GM04504 (cell line): ENCODE results near the gene GALNT7.
A peak's percentile ranks its signal among the peaks of the same experiment; 100 is the strongest.

Experiments
- DNase-seq: peaks from one replicate; pipeline ENCODE4 v3.0.0-alpha.2; 2012; ENCODE audit warnings: low read depth

Gene GALNT7

DNA sequence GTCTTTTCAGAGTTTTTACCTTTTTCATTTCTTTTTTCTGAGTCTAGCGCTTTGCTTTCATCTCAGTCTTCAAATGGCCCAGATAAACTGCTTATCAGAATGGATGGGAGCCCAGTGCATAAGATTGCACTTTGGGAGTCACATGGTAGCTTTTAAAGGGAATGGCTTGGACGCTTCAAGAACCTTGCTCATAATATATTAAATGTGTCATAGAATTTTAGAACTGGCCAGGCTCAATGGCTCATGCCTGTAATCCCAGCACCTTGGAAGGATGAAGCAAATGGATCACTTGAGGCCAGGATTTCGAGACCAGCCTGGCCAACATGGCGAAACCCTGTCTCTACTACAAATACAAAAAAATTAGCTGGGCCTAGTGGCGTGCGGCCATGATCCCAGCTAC is 97.1 kb downstream of the GALNT7 start:
- DNase-seq: no peak

DNA sequence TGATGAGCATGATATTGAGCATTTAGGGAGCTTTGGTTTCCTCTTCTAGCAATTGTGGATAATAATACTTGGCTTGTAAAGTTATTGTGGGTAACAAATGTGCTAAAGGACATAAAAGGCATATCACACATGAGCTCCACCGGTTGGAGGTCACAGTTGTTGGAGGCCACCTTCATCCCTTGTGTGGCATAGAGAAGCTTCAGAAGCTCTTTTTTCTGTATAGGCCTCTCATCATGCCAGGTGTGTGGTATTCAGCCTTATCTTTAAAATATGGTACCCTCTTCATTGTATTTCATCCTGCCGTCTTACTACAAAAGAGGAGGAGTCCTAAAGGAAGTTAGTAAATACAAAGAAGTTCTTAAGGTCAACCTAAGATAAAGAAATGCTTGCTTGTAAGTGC is 99.1 kb downstream of the GALNT7 start:
- no peak for DNase-seq

DNA sequence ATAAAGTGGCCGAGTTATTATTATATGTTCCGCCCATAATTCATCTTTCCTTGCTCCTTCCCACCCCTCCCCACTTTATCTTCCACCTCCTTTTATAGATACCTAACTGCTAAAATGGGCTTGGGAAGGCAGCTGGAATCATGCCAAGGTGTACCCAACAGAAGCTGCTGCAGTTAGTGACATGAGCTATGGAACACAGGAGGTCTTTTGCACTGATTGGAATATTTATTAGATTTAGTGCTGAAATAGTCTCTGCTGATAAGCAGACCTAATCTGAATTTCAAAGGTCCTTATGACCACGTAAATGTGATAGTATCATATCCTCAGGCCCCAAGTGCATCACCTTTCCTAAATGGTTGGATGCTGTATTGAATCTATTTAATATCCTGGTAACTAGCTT is 100.7 kb downstream of the GALNT7 start:
- DNase-seq: no peak

DNA sequence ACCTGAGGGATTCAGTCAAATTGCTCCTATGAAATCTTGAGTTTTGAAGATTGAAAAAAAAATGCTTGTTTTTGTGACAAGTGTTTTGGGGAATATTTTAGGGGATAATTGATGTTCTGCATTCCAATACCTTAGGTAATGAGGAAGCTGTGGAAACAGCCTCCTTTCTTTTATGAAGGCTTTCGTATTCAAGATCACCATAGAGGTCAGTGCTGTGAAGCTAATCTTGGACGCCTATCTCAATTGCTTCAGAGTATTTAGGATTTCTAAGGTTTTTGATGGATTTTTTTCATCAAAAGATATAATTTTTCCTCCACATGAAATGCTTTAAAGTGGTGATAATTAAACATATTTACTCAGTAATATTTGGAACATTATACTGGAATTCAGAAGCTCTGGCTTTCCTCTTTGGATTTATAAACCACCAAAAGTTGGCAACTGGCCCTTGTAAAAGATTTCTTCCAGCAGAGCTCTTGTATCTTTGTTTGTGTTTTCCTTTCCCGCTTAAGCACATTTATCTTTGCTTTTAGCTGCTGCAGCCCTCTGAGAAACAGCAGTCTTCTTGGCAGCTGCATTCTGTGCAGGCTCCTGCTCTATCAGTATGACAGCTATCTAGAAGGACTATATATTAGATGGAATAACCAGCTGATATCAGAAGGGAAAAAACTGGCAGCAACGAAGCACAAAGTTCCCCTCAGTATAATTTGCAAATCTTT is 101.9 kb downstream of the GALNT7 start:
- no peak for DNase-seq

DNA sequence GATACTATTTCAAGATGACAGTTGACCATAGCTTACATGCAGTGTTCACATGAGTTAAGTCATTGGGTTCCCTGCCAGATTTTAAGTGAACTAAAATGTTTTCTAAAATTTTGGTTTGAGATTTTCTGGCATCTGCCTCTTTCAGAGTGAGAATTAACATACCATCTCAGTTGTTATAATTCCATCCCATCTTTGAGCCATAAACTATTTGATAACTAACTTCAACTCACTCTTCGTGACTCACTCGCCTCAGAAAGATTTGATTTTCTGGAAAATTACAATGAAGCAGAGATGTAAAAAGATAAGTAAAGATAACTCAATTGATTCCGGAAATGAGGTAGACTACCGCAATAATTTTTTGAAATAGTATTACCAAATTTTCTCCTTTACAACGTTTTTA is 103.7 kb downstream of the GALNT7 start:
- no peak for DNase-seq

DNA sequence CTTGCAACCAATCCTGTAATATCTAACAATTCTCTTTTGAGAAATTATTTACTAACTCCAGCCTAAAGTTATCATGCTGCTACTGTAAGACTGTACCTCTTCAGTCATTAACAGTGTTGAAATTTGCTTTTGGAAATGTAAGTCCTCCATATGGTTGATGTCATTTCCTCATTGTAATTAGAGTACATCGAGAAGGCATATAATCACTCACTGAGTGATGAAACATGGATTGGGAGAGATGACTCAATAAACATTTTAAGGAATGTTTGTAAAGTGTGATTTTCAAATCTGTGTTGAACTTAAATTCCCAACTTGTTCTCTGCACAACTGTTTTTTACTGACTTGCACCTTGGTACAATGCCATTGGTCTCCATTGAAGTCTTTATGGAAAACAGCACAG is 104.4 kb downstream of the GALNT7 start:
- no peak for DNase-seq

DNA sequence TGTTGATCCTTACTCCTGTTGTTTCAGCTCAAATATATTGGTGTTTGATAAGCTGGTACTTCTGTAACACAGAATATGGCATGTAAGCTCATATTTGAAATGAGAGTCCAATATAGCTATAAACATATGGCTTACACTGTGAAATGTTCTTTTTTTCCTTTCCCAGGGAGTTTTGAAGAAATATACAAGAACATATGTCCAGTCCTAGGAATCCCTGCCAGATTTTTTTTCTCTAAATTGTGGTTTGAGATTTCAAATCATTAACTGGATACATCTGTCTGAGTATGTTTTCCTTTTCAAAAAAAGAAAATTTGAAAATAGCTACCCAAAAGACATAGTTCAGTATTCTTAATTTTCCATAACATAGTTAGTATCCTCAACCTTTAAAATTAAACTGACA is 105.3 kb downstream of the GALNT7 start:
- DNase-seq: no peak

DNA sequence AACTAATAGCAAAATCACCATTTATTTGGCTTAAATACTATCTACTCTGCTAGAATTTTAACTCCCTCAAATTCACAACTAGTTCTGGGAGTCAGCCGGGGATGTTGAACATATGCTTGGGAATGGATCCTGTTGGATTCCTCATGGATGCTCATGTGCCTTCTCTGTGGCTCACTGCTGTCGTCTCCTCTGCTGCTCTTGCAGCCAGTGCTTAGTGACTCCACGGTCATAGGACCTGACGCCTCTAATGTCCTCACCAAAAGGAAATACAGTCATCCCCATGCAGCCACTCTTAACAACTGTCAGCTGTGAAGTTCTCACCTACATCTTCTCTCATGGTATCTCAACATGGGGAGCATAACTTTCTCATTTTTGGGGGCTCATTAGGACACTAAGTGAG is 106.1 kb downstream of the GALNT7 start:
- DNase-seq: no peak

DNA sequence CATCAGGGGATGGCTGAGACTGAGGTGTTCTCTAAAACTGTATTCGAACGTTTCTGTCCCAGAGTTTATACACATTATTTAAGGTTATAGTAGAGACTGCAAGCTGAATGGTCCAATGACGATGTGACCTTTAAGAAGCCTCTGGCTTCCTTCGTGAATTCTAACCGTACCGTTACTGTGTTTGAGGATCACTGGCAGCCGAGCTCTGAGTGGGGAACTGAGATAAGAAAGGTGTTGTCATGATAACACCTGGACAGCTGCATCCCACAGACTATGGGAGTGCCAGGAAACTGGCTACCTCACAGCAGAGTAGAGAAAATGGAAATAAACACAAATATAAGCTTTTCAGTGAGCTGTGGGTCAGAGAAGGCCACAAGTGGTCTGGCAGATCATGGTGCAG is 106.5 kb downstream of the GALNT7 start:
- DNase-seq: no peak

DNA sequence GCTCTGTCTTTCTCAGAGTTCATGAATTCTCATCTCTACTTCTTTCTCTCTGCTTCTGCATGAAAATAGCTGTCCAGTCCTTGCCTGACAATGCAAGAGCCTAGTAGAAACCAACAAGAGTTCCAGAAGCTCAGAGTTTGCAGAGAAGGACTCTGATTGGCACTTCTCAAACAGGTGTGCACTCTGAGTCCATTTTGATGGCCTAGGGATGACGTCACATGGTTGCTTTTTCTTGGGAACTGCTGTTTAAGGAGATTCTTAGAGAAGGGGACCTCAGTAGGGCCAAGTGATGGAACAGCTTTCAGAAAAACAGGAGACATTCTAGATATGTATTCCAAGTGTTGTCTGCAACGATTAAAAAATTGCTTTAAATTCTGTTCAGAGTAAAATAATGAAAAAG is 108.7 kb downstream of the GALNT7 start:
- no peak for DNase-seq

DNA sequence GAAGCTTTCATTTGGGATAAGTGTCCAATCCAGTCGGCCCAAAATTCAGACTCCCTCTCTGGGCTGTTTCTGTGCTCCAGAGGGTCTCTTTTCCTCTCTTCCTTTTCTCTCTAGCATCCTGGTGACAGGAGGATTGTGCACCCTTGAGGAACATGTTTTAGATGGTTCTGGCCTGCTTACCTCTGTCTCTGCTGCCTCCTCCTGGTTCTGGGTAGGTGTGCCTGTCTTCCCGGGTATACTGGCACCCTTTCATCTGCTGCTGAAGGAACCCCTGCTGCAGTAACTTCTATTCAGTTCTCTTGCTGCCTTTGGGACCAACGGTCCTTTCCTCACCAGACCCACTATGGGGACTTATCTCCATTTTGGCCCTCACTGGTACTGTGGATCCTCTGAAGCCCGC is 112.4 kb downstream of the GALNT7 start:
- DNase-seq: no peak

DNA sequence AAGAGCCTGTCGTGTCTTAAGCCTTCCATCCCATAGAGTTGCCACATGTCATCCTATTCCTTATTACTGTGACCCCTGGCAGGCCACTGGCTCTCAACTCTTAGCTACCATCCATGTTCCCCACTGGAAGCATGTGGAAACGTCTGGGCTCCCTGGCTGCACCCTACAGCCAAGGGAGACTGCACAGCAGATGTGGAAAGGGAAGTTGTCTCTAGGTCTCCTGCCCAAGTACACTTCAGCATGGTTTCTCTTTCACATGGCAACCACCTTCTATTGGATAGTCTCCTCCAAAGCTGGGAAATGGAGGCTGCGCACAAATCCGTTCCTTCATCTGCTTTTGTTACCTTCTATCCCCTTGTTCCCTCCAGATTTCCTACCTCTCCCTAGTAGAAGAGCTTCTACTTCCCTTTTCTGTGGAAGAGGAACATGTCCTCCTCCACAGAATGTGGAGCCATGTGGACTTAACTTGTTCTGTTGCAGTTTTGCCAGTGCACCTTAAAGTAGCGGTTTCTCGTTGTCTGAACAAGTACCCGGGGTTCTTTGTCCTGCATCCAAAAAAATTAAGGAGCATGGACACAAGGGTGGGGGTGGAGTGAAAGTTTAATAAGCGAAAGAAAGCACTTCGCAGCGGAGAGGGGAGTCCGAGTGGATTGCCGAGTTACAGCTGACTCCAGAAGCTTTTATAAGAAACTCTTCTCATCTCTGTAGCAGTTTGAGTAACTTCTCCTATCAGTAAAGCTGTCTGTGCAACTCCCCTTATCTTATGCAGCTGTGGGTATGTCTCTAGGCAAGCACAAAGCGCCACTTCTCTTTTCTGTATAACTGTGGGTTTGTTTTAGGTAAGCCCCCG is 113.0 kb downstream of the GALNT7 start:
- no peak for DNase-seq

DNA sequence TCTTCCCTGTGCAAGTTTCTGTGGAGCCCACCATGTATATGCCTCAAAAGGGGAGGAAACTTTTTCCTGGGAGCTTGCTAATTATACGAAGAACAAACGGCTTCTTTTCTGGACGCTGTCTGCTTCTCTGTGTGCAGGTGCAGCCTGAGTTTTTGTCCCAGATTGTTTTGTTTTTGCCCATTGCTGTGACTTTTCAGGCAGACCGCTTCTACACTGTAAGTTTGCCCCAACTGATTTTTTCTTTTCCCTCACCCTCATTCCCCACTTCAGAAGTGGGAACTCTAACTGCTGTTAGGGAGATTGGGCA is 113.6 kb downstream of the GALNT7 start:
- DNase-seq: no peak

DNA sequence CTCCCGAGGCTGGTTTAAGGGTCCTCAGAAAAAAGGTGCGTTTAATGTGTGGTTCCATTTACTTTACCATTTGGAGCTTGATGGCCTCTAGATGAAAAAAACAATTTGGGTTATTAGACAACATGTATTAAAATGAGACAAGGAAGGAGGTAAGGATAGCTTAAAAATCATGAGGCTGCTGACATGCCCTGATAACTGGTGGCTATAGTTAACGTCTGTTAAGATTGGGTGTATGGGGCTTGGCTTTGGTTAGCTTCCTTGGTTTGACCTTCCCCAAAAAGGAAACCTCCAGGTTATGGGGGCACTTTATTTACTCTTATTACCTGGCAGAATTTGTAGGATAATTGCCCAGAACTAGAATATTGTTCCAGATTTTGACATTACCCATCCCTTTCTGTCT is 114.0 kb downstream of the GALNT7 start:
- no peak for DNase-seq

DNA sequence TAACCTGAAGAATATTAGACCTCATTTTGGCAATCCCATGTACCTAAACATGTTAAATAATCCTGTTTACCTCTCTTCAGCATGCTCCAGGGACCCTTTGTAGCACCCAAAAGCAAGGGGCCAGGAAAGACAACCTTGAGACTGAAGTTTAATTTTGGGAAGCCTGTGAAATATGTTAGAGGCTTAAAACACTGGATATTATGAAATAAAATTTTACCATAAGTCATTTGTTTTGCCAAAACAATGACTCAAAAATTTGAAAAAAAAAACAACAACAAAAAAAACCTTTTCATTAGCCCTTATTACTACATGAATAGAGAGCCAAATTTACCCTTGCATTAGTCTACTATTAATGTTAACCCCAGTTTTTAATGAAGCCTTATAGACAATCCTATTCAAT is 115.9 kb downstream of the GALNT7 start:
- no peak for DNase-seq

DNA sequence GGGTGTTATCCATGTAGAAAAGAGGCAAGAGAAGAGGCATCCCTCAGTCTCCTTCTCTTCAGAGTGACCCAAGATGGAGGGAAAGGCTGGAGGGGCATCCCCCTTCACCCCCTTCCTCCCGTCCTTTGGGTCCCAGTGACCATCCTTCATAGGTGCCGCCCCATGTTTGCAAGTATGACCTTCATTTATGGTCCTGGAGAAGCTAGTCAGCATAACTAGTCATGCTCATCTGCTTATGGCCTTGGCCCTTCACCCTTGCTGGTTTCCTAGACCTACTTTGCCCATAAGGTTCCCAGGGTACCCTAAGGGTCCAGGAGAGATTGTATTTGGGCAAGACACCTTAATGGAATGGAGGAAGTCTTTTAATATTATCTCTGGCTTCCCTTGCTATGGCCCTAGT is 118.9 kb downstream of the GALNT7 start:
- DNase-seq: no peak

DNA sequence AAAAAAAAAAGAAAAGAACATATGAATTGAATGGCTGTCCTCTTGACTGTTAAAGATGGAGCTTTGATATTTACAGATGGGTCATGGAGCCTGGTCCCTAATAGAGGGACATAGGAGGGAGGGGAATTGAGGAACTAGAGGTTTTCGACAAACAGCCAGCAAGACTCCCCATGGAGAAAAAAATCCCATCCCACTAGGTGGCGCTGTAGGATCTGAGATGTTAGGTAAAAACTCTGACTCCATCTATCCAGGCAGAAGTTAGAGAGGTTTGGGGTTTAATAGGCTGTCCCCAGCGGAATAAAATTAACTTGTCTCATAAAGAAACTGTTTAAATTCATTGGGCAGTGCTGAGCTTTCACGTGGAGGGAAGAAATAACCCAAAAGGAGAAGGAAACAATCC is 119.7 kb downstream of the GALNT7 start:
- peak; percentile 32 for DNase-seq

DNA sequence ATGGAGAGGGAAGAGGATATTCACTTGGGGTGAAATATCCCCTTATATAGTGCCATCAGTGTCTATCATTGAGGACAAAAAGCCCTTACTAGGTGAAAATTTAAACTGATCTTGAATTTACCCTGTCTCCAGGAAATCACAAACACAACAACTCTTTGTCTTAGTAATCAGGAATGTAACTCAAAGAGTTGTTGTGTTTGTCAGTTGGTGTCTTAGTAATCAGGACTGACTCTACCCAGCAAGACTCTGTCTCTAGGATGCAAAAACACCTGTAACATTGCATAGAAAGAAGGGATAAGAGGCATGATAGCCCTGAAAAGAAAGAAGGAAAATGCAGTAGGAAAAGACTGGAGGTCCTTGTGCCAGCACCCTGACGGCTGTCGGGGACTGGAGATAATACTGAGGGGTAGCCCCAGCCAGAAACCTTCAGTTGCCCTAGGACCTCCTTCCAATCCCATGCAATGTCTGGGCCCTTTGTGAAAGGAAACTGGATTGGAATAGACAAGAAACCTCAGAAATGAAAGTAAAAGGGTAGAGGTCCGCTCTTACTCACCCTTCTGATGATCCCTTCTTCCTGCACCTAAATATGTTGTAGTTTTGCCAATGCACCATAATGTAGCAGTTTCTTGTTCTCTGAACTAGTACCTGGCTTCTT is 120.2 kb downstream of the GALNT7 start:
- DNase-seq: no peak

DNA sequence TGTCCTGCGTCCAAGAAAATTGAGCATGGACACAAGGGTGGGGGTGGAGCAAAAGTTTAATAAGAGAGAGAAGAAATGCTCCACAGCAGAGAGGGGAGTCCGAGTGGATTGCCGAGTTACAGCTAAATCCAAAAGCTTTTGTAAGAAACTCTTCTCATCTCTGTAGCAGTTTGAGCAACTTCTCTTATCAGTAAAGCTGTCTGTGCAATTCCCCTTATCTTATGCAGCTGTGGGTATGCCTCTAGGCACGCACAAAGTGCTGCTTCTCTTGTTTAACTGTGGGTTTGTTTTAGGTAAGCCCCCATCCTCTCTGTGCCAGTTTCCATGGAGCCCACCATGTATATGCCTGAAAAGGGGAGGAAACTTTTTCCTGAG is 120.7 kb downstream of the GALNT7 start:
- no peak for DNase-seq

DNA sequence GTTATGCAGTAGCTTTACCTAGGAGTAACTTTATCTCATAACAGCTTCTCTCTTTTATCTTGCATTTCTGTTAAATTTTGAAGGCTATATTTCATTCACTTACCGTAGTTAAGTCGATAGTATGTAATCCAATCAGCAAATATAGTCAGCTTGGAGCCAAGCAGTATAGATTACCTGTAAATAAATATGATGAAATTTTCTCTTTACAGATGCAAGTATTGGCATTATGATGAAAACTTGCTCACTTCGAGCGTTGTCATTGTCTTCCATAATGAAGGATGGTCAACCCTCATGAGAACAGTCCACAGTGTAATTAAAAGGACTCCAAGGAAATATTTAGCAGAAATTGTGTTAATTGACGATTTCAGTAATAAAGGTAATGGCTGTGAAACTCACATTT is 123.3 kb downstream of the GALNT7 start:
- DNase-seq: no peak

DNA sequence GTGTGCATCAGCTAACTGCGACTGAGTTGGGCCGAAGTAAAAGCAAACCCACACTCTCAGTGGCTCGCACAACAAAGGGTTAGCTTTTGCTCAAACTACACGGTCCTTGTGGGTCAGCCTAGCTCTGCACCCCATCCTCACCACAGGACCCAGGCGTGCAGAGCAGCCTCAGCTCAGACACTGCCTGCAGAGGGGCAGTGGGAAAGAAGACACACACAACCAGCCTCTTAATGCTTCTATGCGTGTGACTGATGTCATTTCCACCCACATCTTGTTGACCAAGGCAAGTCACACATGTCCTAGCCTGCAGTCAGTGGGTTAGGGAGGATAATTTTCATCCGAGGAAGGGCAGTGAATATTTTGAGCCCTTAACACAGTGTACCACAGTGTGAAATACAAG is 125.1 kb downstream of the GALNT7 start:
- no peak for DNase-seq

DNA sequence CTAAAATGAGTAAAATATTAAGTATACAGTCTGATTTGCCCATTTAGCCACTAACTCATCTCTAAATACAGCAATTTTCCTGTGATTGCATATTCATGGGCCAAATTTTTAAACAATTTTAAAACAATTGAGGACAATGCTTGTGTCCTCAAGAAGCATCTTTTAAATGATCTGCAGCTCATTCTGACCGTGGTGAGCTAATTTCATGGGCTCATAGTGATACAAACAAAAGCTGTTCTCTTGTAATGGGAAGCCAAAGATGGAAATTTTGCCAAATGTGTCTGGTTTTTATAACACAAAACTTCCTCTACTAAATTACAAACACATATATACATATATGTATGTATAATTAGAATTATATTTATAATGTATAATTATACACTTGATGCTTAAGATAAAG is 125.8 kb downstream of the GALNT7 start:
- DNase-seq: no peak

DNA sequence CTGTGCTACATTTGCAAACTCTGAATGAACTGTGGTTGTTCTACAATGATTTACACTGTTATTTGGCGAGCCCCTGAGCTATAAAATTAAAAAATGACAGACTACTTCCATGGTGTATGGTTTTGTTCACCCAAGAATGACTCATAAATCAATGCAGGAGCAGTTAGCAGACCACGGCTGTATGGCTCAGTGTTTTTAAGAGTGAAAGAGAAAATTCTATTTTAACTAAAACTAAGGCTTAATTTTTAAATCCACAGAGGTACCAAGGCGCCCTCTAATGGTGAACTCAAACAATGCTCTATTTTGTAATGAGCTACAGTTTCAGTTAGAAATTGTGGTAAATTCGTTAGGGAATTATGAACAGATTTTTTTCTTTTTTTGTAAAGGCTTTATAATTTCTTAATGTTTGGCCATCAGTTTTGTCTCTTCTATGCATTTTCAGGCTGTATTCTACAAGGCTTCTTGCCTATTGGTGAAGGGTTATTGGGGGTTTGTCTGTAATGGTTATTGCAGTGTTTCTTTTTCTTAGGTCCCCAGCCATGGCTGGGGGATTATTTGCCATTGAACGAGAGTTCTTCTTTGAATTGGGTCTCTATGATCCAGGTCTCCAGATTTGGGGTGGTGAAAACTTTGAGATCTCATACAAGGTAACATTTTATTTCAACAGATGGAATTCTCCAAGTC is 133.0 kb downstream of the GALNT7 start:
- no peak for DNase-seq
